IMR-90 (cell line): ENCODE measurements around the gene RPS6KA4.
"Not testable (repeated sequence)": the region's sequence is repeated elsewhere in the genome, so short reads cannot be mapped to it uniquely, and the experiment has no call there.

Experiments
- CEBPB ChIP-seq: IDR thresholded peaks from 2 replicates; pipeline ENCODE4 v1.6.1; 2012; ENCODE audit warnings: low read depth, low read length, improper control_type of control experiment
- POLR2A ChIP-seq: IDR thresholded peaks from 2 replicates; pipeline ENCODE4 v1.6.1; 2012; ENCODE audit warnings: mild to moderate bottlenecking, low read depth, low read length
- RAD21 ChIP-seq: IDR thresholded peaks from 2 replicates; pipeline ENCODE4 v1.6.1; 2012; ENCODE audit warnings: low read length, improper control_type of control experiment
- TF ChIP-seq, protein P1 (sequence below): conservative IDR thresholded peaks from 2 replicates; pipeline ENCODE4 v1.5.1; 2012; ENCODE audit warnings: mild to moderate bottlenecking, low read depth, low read length, improper control_type of control experiment
- TF ChIP-seq, protein P2 (sequence below): fragments of 150-350 bp; IDR thresholded peaks from 2 replicates; pipeline ENCODE4 v1.6.1; 2017; ENCODE audit warnings: mild to moderate bottlenecking, antibody characterized with exemption, low read length, low read depth

DNA sequence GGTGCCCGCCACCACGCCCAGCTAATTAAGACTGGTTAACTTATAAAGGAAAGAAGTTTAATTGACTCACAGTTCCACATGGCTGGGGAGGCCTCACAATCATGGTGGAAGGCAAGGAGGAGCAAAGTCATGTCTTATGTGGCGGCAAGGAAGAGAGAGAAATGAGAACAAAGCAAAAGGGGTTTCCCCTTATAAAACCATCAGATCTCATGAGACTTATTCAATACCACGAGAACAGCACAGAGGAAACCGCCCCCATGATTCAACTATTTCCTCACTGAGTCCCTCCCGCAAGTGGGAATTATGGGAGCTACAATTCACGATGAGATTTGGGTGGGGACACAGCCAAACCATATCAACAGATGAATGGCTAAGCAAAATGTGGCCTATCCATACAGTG is 59.3 kb downstream of the RPS6KA4 start:
- TF ChIP-seq POLR2A, CEBPB, RAD21: not testable (repeated sequence)
- TF ChIP-seq, protein P1, sequence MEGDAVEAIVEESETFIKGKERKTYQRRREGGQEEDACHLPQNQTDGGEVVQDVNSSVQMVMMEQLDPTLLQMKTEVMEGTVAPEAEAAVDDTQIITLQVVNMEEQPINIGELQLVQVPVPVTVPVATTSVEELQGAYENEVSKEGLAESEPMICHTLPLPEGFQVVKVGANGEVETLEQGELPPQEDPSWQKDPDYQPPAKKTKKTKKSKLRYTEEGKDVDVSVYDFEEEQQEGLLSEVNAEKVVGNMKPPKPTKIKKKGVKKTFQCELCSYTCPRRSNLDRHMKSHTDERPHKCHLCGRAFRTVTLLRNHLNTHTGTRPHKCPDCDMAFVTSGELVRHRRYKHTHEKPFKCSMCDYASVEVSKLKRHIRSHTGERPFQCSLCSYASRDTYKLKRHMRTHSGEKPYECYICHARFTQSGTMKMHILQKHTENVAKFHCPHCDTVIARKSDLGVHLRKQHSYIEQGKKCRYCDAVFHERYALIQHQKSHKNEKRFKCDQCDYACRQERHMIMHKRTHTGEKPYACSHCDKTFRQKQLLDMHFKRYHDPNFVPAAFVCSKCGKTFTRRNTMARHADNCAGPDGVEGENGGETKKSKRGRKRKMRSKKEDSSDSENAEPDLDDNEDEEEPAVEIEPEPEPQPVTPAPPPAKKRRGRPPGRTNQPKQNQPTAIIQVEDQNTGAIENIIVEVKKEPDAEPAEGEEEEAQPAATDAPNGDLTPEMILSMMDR = not testable (repeated sequence)
- TF ChIP-seq, protein P2, sequence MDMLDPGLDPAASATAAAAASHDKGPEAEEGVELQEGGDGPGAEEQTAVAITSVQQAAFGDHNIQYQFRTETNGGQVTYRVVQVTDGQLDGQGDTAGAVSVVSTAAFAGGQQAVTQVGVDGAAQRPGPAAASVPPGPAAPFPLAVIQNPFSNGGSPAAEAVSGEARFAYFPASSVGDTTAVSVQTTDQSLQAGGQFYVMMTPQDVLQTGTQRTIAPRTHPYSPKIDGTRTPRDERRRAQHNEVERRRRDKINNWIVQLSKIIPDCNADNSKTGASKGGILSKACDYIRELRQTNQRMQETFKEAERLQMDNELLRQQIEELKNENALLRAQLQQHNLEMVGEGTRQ = not testable (repeated sequence)
